GM18498 (cell line): ENCODE measurements around the gene TOB1.

ENCODE experiments used
- ATAC-seq: cut with Tn5 transposase; IDR thresholded peaks from one replicate; pipeline ENCODE4 v1.9.1; 2021; ENCODE audit warnings: mild to moderate bottlenecking, moderate library complexity; ENCODE audit not compliant: unreplicated experiment

The TOB1 gene

GRCh38 chr17:50833510-50834428 lies 32.4 kb downstream of the TOB1 start:
- ATAC-seq, result no peak

GRCh38 chr17:50832864-50833381 lies 33.2 kb downstream of the TOB1 start:
- no peak for ATAC-seq

- ATAC-seq, result no peak
Observed at GRCh38 chr17:50832267-50832863, 33.8 kb downstream of the TOB1 start.

- ATAC-seq, result no peak
Observed at GRCh38 chr17:50831471-50831928, 34.7 kb downstream of the TOB1 start.

GRCh38 chr17:50830994-50831393 lies 35.2 kb downstream of the TOB1 start:
- no peak for ATAC-seq

GRCh38 chr17:50830352-50830751 lies 35.8 kb downstream of the TOB1 start:
- no peak for ATAC-seq

- ATAC-seq, result no peak
Observed at GRCh38 chr17:50829332-50829731, 36.8 kb downstream of the TOB1 start.

GRCh38 chr17:50828508-50829170 lies 37.5 kb downstream of the TOB1 start:
- peak; percentile 88 for ATAC-seq

GRCh38 chr17:50825188-50825587 lies 41.0 kb downstream of the TOB1 start:
- no peak for ATAC-seq

GRCh38 chr17:50824429-50824828 lies 41.7 kb downstream of the TOB1 start:
- no peak for ATAC-seq

GRCh38 chr17:50822550-50822949 lies 43.6 kb downstream of the TOB1 start:
- no peak for ATAC-seq

GRCh38 chr17:50820651-50821050 lies 45.5 kb downstream of the TOB1 start:
- ATAC-seq, result no peak

- no peak for ATAC-seq
Observed at GRCh38 chr17:50818921-50819657, 47.1 kb downstream of the TOB1 start.

- ATAC-seq, result no peak
Observed at GRCh38 chr17:50818261-50818660, 47.9 kb downstream of the TOB1 start.

- ATAC-seq, result no peak
Observed at GRCh38 chr17:50817838-50818237, 48.3 kb downstream of the TOB1 start.

GRCh38 chr17:50816771-50817751 lies 49.1 kb downstream of the TOB1 start:
- ATAC-seq, result no peak

- no peak for ATAC-seq
Observed at GRCh38 chr17:50816271-50816670, 49.9 kb downstream of the TOB1 start.

GRCh38 chr17:50815400-50815799 lies 50.8 kb downstream of the TOB1 start:
- no peak for ATAC-seq

- ATAC-seq, result no peak
Observed at GRCh38 chr17:50813583-50813982, 52.6 kb downstream of the TOB1 start.
